Type B pancreatic cell (in vitro differentiated cells): ENCODE results near the gene ARHGAP6. TPM values are rescaled to one million over a fixed set of nuclear protein-coding genes. Genes with fewer than 3 reads are reported as not detected.

Source experiments
- DNase-seq: peaks from one replicate; pipeline ENCODE4 v3.0.0; 2021; ENCODE audit warnings: mixed read lengths; ENCODE audit not compliant: unreplicated experiment; ENCODE audit errors: extremely low spot score
- H3K27ac Mint-ChIP-seq: 2 replicates; pipeline ENCODE4 v1.8.0; 2021; ENCODE audit warnings: mild to moderate bottlenecking, mixed read lengths
- H3K27me3 Mint-ChIP-seq: 2 replicates; pipeline ENCODE4 v1.8.0; 2021; ENCODE audit warnings: mixed read lengths
- H3K36me3 Mint-ChIP-seq: 2 replicates; pipeline ENCODE4 v1.8.0; 2021; ENCODE audit warnings: mixed read lengths
- H3K4me1 Mint-ChIP-seq: one replicate; pipeline ENCODE4 v1.8.0; 2021; ENCODE audit warnings: mixed read lengths; ENCODE audit not compliant: unreplicated experiment
- H3K4me3 Mint-ChIP-seq: 2 replicates; pipeline ENCODE4 v1.8.0; 2021; ENCODE audit warnings: mild to moderate bottlenecking, mixed read lengths
- H3K9me3 Mint-ChIP-seq: 2 replicates; pipeline ENCODE4 v1.8.0; 2021; ENCODE audit warnings: mixed read lengths
- CTCF ChIP-seq: fragments of 200-600 bp; sonication (generic); conservative IDR thresholded peaks from 2 replicates; pipeline ENCODE4 v1.5.0; 2021; ENCODE audit warnings: antibody characterized with exemption, mild to moderate bottlenecking
- total RNA-seq: library from RNA; stranded (reverse); gene quantifications from 2 replicates; pipeline ENCODE4 v1.2.1, GENCODE V29; 2021; ENCODE audit warnings: low replicate concordance

The ARHGAP6 gene
- total RNA-seq, 1 donor from 2014 or later: 10.1 TPM

- no peak for DNase-seq
- H3K27ac Mint-ChIP-seq: no peak overlapping the region
- TF ChIP-seq CTCF: peak; percentile 95
- no peak overlapping the region for H3K4me3 Mint-ChIP-seq
- no peaks in the 10 kb centered on the region for H3K36me3 Mint-ChIP-seq
- H3K9me3 Mint-ChIP-seq: no peaks in the 10 kb centered on the region
- H3K27me3 Mint-ChIP-seq: no peaks in the 10 kb centered on the region
- H3K4me1 Mint-ChIP-seq: no peaks in the 10 kb centered on the region
Measured at GRCh38 chrX:11533199-11533651, 132.5 kb downstream of the ARHGAP6 start.

- Mint-ChIP-seq H3K27me3 (no peaks in the 10 kb centered on the region), H3K4me3 (no peak overlapping the region), H3K9me3 (no peaks in the 10 kb centered on the region), H3K4me1 (no peaks in the 10 kb centered on the region), H3K27ac (no peak overlapping the region), H3K36me3 (no peaks in the 10 kb centered on the region)
- no peak for DNase-seq
- TF ChIP-seq CTCF: no peak
Measured at GRCh38 chrX:11532291-11533078, 133.2 kb downstream of the ARHGAP6 start.

GRCh38 chrX:11531226-11531625, 134.5 kb downstream of the ARHGAP6 start:
- Mint-ChIP-seq H3K4me1 (no peaks in the 10 kb centered on the region), H3K9me3 (no peaks in the 10 kb centered on the region), H3K36me3 (no peaks in the 10 kb centered on the region), H3K27ac (no peak overlapping the region), H3K4me3 (no peak overlapping the region), H3K27me3 (no peaks in the 10 kb centered on the region)
- DNase-seq: no peak
- TF ChIP-seq CTCF: peak; percentile 50

GRCh38 chrX:11530621-11531020, 135.1 kb downstream of the ARHGAP6 start:
- no peaks in the 10 kb centered on the region for H3K36me3 Mint-ChIP-seq
- no peaks in the 10 kb centered on the region for H3K27me3 Mint-ChIP-seq
- H3K4me1 Mint-ChIP-seq: no peaks in the 10 kb centered on the region
- no peak for DNase-seq
- H3K27ac Mint-ChIP-seq: no peak overlapping the region
- H3K9me3 Mint-ChIP-seq: no peaks in the 10 kb centered on the region
- H3K4me3 Mint-ChIP-seq: no peak overlapping the region
- no peak for TF ChIP-seq CTCF

- no peaks in the 10 kb centered on the region for H3K4me1 Mint-ChIP-seq
- DNase-seq: no peak
- no peaks in the 10 kb centered on the region for H3K27me3 Mint-ChIP-seq
- H3K27ac Mint-ChIP-seq: no peak overlapping the region
- H3K4me3 Mint-ChIP-seq: no peak overlapping the region
- TF ChIP-seq CTCF: no peak
- H3K36me3 Mint-ChIP-seq: no peaks in the 10 kb centered on the region
- no peaks in the 10 kb centered on the region for H3K9me3 Mint-ChIP-seq
Measured at GRCh38 chrX:11528623-11529022, 137.1 kb downstream of the ARHGAP6 start.
